ENCODE results near the gene PIEZO2. TPM values are rescaled to one million over a fixed set of nuclear protein-coding genes. Genes with fewer than 3 reads are reported as not detected.

Gene PIEZO2
- total and polyA plus RNA-seq, 2 of the 8 experiments (the other 6 are each of a cell fraction or from before 2014, with no cell fraction given), result 4.7 to 16.5 TPM

GRCh38 chr18:11078491-11078890 lies 70.9 kb downstream of the PIEZO2 start (continued):
- TF ChIP-seq FOSL1 (IDR thresholded peaks at IDR 0.05; ENCODE audit: insufficient read depth, low read depth, low read length), result no peak
- TF ChIP-seq MAFK (IDR thresholded peaks at IDR 0.05; ENCODE audit: low read depth, low read length), result no peak
- TF ChIP-seq SRF (IDR thresholded peaks at IDR 0.05; ENCODE audit: low read depth, low read length), result no peak
- TF ChIP-seq CHD1 (IDR thresholded peaks at IDR 0.05; ENCODE audit: low read depth, low read length), result no peak
- no peak for TF ChIP-seq ATF3 (IDR thresholded peaks at IDR 0.05; ENCODE audit: insufficient read depth, low read depth, low read length)
- TF ChIP-seq TAF1 (IDR thresholded peaks at IDR 0.05; ENCODE audit: low read depth, low read length), result no peak
